ENCODE results near the gene ARPC2.

DNA sequence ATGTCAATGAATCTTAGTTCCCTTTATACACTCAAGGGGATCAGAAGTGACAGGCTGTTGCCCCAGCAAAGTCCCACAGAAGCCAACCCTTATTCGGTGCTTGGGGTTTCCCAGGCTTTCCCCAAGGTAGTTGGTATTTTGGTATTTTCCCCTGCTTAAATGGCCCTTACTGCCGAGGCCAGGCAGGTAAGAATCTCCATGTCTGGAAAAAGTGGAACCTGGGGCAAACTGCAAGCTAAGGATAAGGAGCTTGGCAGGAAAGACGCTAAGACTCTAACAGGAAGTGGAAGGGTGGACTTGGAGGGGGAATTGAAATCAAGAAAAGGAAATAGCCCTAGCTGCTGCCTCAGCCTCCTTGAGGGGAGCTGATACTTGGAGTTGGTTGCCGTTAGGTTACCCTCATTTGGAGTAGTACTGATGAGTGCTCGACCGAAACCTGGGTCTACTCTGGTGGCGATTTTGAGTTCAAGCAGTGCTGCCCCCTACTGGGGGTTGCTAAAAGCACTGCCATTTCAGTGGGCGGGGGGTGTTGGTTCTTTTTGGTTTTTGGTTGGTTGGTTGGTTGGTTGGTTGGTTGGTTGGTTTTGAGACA lies 40.5 kb downstream of the ARPC2 start:
- TF ChIP-seq CTCF (IDR thresholded peaks at IDR 0.05): peak in 3 of 4 experiments; percentile 15 to 38 (median 33)
- peak in 1 of 4 donors; percentile 22 for TF ChIP-seq POLR2AphosphoS5 (IDR thresholded peaks at IDR 0.05)
- no peak for TF ChIP-seq POLR2A (IDR thresholded peaks at IDR 0.05)
